Sigmoid colon (tissue), 4 donors: ENCODE data around the gene BBIP1.

Experiments used
- EP300 ChIP-seq, 4 donors: sonication (generic); formaldehyde crosslinking; IDR thresholded peaks; one replicate each; pipeline ENCODE4 v1.6.1; 2017; ENCODE audit warnings: antibody characterized with exemption in 4 of 4
- TF ChIP-seq, protein P1 (sequence below), 4 experiments: fragments of 450-650 bp in 3 of 4; fragments of 200-600 bp in 1 of 4; IDR thresholded peaks; one replicate each; pipeline ENCODE4 v1.5.1; 2016 to 2019; ENCODE audit warnings: antibody characterized with exemption in 4 of 4, mild to moderate bottlenecking in 3 of 4, moderate library complexity in 2 of 4

DNA sequence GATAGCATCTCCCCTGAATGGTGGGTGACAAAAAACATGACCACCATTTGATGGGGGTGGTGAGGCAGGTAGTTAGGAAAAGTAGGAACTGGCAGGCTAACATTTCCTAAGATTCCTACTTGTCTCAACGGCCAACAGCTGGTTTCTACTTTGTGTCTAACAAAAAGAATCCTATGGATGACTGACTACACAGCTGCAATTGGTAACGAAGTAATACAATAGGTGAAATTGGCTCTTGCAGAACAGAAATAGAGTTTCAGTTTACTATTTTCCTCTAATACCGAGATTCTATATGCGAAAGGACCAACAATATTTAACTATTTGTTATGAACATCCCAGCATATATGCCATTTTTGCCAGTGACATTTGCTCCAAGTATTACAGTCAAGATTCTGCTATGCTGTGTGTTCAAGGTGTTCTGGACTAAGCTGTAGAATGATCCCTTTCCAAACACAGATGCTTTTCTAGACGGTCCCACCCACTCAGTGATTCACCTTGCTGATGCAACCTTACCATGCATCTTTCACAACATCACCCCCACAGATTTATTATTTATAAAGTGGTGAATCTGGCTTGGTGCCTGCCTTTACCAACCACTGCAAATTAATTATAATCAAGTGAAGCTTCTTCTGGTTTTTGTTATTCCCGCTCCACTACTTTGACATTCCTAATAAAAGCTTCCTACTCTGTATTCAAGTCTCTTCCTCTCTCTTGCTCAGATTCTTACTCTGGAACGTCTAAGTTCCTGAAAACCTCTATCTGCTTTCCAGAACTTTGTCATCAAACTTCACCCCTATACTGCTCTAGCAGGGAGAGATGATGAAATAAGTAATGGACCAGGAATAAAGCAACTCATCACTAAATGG lies 16.8 kb downstream of the BBIP1 start:
- TF ChIP-seq EP300 (IDR thresholded peaks at IDR 0.05) = no peak
- TF ChIP-seq, protein P1, sequence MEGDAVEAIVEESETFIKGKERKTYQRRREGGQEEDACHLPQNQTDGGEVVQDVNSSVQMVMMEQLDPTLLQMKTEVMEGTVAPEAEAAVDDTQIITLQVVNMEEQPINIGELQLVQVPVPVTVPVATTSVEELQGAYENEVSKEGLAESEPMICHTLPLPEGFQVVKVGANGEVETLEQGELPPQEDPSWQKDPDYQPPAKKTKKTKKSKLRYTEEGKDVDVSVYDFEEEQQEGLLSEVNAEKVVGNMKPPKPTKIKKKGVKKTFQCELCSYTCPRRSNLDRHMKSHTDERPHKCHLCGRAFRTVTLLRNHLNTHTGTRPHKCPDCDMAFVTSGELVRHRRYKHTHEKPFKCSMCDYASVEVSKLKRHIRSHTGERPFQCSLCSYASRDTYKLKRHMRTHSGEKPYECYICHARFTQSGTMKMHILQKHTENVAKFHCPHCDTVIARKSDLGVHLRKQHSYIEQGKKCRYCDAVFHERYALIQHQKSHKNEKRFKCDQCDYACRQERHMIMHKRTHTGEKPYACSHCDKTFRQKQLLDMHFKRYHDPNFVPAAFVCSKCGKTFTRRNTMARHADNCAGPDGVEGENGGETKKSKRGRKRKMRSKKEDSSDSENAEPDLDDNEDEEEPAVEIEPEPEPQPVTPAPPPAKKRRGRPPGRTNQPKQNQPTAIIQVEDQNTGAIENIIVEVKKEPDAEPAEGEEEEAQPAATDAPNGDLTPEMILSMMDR (IDR thresholded peaks at IDR 0.05) = no peak
